ENCODE data around the gene PPP2R5C.

Gene PPP2R5C

GRCh38 chr14:101879529-101880336 is 118.2 kb downstream of the PPP2R5C start:
- no peak overlapping the region for H3K27ac ChIP-seq

DNA sequence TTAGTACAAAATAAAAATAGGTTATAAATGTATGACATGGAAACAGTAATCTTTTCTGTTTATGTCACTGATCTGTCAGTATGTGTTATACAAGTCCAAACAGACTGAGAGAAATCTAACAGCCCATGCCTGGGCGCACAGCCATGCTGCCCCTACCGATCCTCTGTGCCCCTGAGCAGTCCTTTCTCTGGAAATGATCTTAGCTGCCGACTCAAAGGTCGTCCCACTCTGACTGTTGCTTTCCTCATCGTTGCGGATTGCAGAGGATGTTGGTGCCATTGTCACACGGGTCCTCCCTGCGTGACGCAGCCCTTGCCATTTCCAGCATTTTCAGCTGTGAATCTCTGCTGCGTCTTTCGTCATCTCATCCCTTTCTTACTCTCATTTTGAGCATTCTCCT is 119.9 kb downstream of the PPP2R5C start:
- no peak overlapping the region for H3K27ac ChIP-seq

More at GRCh38 chr14:101879529-101880336, 118.2 kb downstream of the PPP2R5C start:
- TF ChIP-seq, protein P1, sequence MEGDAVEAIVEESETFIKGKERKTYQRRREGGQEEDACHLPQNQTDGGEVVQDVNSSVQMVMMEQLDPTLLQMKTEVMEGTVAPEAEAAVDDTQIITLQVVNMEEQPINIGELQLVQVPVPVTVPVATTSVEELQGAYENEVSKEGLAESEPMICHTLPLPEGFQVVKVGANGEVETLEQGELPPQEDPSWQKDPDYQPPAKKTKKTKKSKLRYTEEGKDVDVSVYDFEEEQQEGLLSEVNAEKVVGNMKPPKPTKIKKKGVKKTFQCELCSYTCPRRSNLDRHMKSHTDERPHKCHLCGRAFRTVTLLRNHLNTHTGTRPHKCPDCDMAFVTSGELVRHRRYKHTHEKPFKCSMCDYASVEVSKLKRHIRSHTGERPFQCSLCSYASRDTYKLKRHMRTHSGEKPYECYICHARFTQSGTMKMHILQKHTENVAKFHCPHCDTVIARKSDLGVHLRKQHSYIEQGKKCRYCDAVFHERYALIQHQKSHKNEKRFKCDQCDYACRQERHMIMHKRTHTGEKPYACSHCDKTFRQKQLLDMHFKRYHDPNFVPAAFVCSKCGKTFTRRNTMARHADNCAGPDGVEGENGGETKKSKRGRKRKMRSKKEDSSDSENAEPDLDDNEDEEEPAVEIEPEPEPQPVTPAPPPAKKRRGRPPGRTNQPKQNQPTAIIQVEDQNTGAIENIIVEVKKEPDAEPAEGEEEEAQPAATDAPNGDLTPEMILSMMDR (conservative IDR thresholded peaks at IDR 0.05), result no peak

GRCh38 chr14:101882141-101882935 is 120.8 kb downstream of the PPP2R5C start:
- TF ChIP-seq, protein P1 (conservative IDR thresholded peaks at IDR 0.05), result no peak
- H3K27ac ChIP-seq, result no peak overlapping the region

More for the DNA sequence above, 119.9 kb downstream of the PPP2R5C start:
- TF ChIP-seq, protein P1 (conservative IDR thresholded peaks at IDR 0.05), result no peak

GRCh38 chr14:101884089-101884933 is 122.8 kb downstream of the PPP2R5C start:
- TF ChIP-seq, protein P1 (conservative IDR thresholded peaks at IDR 0.05), result no peak
- H3K27ac ChIP-seq, result no peak overlapping the region

GRCh38 chr14:101884934-101885576 is 123.5 kb downstream of the PPP2R5C start:
- TF ChIP-seq, protein P1 (conservative IDR thresholded peaks at IDR 0.05), result no peak
- H3K27ac ChIP-seq, result no peak overlapping the region

DNA sequence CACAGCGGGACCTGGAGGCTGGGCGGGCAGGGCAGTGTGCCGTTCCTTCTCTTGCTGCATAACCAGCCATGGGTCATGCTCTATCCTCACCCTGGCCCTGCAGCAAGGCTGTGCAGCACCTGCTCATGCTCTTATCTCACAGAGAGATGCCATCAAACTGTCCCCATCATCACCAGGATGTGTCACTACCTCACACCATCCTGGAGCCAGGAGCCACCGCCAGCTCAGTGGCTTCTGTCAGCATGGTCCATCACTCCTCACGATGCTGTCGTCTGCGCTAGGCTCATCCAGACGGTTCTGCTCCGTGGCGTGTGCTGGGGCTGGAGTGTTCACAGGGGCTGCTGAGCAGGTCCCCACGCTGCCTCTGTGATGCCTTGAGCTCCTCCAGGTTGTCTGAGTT is 125.7 kb downstream of the PPP2R5C start:
- TF ChIP-seq, protein P1 (conservative IDR thresholded peaks at IDR 0.05), result no peak
- no peak overlapping the region for H3K27ac ChIP-seq
